A549 treated with Hydrocortisone at 1 μM for 4 hours (cell line): ENCODE results near the gene NUF2. TPM values are rescaled to one million over a fixed set of nuclear protein-coding genes. Genes with fewer than 3 reads are reported as not detected.

Source experiments
- total RNA-seq: library from RNA; stranded (reverse); fragments of 200-300 nt; extraction: Qiagen RNA extraction; gene quantifications from 5 replicates; pipeline ENCODE4 v1.2.3, GENCODE V29; 2022

Gene NUF2
- 23.1 to 31.5 TPM (median 26.3 TPM) in 5 replicates for total RNA-seq

GRCh38 chr1:163321311-163322305 lies at the start of gene NUF2:
Gene NUF2, plus strand, starts transcription at chr1:163321954. Its CDS starts 4,098 bp downstream, at chr1:163326052.

Other genes starting within 250 kb of the NUF2 start
- gene RGS5, start 119.0 kb upstream of the NUF2 start, total RNA-seq: 0.40 to 1.7 TPM (median 0.91 TPM) in 5 replicates